B cell (primary cell): ENCODE results near the gene PKP2.

Source experiments
- CTCF ChIP-seq: fragments of 200-600 bp; IDR thresholded peaks from one replicate; pipeline ENCODE4 v1.8.0; 2022; ENCODE audit warnings: antibody characterized with exemption, mild to moderate bottlenecking
- EZH2 ChIP-seq: IDR thresholded peaks from 2 replicates; pipeline ENCODE4 v1.6.1; 2012; ENCODE audit warnings: borderline replicate concordance, low read depth, mild to moderate bottlenecking, moderate library complexity, low read length; ENCODE audit not compliant: insufficient read depth, poor library complexity, severe bottlenecking

GRCh38 chr12:32843528-32844095 is 53.0 kb downstream of the PKP2 start:
- no peak for TF ChIP-seq EZH2
- no peak for TF ChIP-seq CTCF
